Gastroesophageal sphincter (tissue), 4 donors: Measurements from ENCODE around the gene ATP8B3. TPM values are rescaled to one million over a fixed set of nuclear protein-coding genes. Genes with fewer than 3 reads are reported as not detected.

ENCODE experiments used
- ATAC-seq: fragments of 150-250 bp; one replicate; pipeline ENCODE4 v1.9.1; 2016; ENCODE audit warnings: mild to moderate bottlenecking, moderate library complexity
- H3K27ac ChIP-seq, 4 donors: fragments of 200-600 bp; sonication (generic) in 3 of 4; 1 replicate in 3 of 4; 2 replicates in 1 of 4; pipeline ENCODE4 v1.5.1; 2016 to 2019
- H3K27me3 ChIP-seq: fragments of 200-600 bp; sonication (generic); one replicate; pipeline ENCODE4 v1.5.1; 2019
- H3K36me3 ChIP-seq, 2 donors: fragments of 200-600 bp; sonication (generic); one replicate each; pipeline ENCODE4 v1.5.1; 2019; ENCODE audit warnings: control low read depth in 1 of 2
- H3K4me1 ChIP-seq, 3 donors: fragments of 200-600 bp; sonication (generic); 1 replicate in 2 of 3; 2 replicates in 1 of 3; pipeline ENCODE4 v1.5.1; 2016 to 2019; ENCODE audit warnings: control low read depth in 2 of 3
- H3K4me3 ChIP-seq, 2 donors: fragments of 200-600 bp; sonication (generic); one replicate each; pipeline ENCODE4 v1.5.1; 2019; ENCODE audit warnings: mild to moderate bottlenecking in 1 of 2, moderate library complexity in 1 of 2
- H3K9me3 ChIP-seq, 3 donors: fragments of 200-600 bp; sonication (generic); one replicate each; pipeline ENCODE4 v1.5.1; 2017 to 2019; ENCODE audit warnings: control low read depth in 2 of 3
- EP300 ChIP-seq: sonication (generic); formaldehyde crosslinking; IDR thresholded peaks from one replicate; pipeline ENCODE4 v1.6.1; 2017; ENCODE audit warnings: antibody characterized with exemption, mild to moderate bottlenecking
- POLR2A ChIP-seq, 2 donors: fragments of 450-650 bp; IDR thresholded peaks; one replicate each; pipeline ENCODE4 v1.6.1; 2017; ENCODE audit warnings: antibody characterized with exemption in 2 of 2, mild to moderate bottlenecking in 2 of 2, moderate library complexity in 1 of 2
- POLR2AphosphoS5 ChIP-seq: sonication (generic); formaldehyde crosslinking; IDR thresholded peaks from one replicate; pipeline ENCODE4 v1.6.1; 2017; ENCODE audit warnings: antibody characterized with exemption
- WGBS, 2 donors: methylation state at CpG; one replicate each; pipeline ENCODE4 v1.1.5; 2018; ENCODE audit warnings: low coverage in 1 of 2; 5-methylcytosine and 5-hydroxymethylcytosine counted together
- total RNA-seq, 4 donors: library from RNA; depleted of rRNA; stranded (reverse); fragments of >200 nt; gene quantifications; one replicate each; pipeline ENCODE4 v1.1.0, GENCODE V29; 2016
- TF ChIP-seq, protein P1 (sequence below), 4 experiments: fragments of 200-600 bp in 2 of 4; fragments of 450-650 bp in 2 of 4; sonication (generic) in 1 of 4; IDR thresholded peaks; one replicate each; pipeline ENCODE4 v1.5.1; 2017 to 2019; ENCODE audit warnings: antibody characterized with exemption in 4 of 4, mild to moderate bottlenecking in 2 of 4, moderate library complexity in 2 of 4

Gene ATP8B3
- total RNA-seq, 4 donors from 2014 or later = 0.27 to 1.4 (median 0.48) TPM

DNA sequence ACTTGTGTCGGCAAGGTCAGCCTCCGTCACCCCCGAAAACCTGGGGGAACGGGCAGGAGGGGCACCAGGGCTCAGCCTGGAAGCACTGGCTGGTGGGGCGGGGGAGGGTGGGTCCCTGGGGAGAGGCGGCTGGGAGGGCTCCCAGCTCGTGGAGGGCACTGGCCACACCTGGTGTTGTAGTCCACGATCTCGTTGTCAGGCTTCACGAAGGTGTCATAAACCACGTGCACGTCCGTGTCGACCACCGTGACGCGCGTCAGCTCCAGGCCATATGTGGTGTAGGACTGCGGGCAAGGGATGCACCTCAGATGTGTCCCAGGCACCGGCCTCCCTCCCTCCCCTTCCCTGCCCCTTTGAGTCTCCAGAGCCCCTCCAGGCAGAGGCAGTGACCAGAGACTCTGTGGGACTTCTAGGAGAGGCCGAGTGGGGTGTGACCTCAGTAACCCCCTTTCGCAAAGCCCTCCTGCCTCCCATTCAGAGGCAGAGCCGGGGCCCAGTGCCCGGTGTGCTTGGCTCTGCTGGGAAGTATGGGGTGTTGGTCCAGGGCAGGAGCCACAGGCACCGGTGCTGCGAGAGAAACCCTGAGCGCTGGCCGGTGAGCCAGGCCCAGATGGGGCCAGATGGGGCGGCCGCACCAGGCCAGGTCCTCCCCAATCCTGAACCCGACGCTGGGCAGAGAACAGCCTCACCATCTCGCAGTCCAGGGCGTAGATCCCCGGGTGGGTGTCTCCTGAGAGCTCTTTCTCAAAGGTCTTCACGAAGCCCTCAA is 4.6 kb upstream of the ATP8B3 start:
- no peaks in the 10 kb centered on the region for H3K27me3 ChIP-seq
- H3K27ac ChIP-seq = no peak overlapping the region
- TF ChIP-seq, protein P1, sequence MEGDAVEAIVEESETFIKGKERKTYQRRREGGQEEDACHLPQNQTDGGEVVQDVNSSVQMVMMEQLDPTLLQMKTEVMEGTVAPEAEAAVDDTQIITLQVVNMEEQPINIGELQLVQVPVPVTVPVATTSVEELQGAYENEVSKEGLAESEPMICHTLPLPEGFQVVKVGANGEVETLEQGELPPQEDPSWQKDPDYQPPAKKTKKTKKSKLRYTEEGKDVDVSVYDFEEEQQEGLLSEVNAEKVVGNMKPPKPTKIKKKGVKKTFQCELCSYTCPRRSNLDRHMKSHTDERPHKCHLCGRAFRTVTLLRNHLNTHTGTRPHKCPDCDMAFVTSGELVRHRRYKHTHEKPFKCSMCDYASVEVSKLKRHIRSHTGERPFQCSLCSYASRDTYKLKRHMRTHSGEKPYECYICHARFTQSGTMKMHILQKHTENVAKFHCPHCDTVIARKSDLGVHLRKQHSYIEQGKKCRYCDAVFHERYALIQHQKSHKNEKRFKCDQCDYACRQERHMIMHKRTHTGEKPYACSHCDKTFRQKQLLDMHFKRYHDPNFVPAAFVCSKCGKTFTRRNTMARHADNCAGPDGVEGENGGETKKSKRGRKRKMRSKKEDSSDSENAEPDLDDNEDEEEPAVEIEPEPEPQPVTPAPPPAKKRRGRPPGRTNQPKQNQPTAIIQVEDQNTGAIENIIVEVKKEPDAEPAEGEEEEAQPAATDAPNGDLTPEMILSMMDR (IDR thresholded peaks at IDR 0.05) = no peak
- TF ChIP-seq POLR2A (IDR thresholded peaks at IDR 0.05) (no peak), EP300 (no peak), POLR2AphosphoS5 (no peak)
- peaks cover 0 to 22% (median 12%) of the 10 kb centered on the region in 3 donors for H3K4me1 ChIP-seq
- no peak overlapping the region for H3K4me3 ChIP-seq
- no peak for ATAC-seq
- peaks cover 0 to 74% of the 10 kb centered on the region in 2 donors for H3K36me3 ChIP-seq
- no peaks in the 10 kb centered on the region for H3K9me3 ChIP-seq
- WGBS, 2 donors = no CpG with 5 or more reads among the region's 36 CpGs

DNA sequence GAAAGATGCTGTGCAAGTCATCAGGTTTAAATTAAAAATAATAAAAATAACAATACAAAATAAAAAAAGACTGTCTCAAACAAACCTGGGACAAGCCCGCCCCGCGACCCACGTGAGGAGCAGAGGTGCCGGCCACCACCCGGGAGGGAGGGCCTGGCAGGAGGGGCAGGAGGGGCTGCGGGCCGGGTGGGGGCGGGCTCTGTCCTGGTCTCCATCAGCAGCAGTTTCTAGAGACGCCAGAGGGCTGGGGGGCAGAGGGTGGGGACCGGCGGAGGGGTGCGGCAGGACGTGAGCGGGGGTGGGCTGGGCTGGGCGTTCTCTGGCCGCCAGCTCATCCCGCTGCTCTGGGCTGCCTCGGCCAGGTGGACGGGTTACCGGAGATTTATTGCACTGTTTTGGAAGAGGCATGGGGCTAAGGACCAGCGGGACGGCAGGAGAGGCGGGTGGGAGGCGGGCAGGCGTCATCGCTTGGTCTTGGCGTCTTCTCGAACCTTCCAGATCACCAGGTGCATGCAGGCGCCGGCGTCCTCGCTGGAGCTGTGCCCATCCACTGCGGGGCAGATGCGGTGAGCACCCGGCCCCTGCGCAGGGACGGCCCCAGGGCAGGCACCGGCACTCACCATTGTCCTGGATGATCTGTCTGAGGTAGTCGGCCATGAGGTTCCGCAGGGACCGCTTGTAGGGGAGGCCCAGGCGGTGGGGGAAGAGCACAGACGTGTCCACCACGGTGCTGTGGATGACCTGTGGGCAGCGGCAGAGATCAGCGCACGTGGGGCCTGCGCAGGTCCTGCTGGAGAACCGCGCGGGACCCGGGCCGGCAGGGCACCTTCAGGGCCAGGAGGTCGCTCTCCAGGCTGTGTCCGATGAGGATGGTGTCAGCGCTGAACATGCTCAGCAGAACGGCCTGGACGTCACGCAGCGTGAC is 3.8 kb upstream of the ATP8B3 start:
- Histone ChIP-seq H3K9me3 (no peaks in the 10 kb centered on the region), H3K36me3 (peaks cover 0 to 65% of the 10 kb centered on the region in 2 donors), H3K4me3 (no peak overlapping the region), H3K4me1 (peaks cover 0 to 26% (median 16%) of the 10 kb centered on the region in 3 donors), H3K27ac (no peak overlapping the region), H3K27me3 (no peaks in the 10 kb centered on the region)
- 88% methylated on average over 4 of the region's 61 CpGs; no CpG with 5 or more reads in 1 of the 2 donors for WGBS, 2 donors
- no peak for TF ChIP-seq EP300
- TF ChIP-seq POLR2AphosphoS5 = no peak
- TF ChIP-seq, protein P1 (IDR thresholded peaks at IDR 0.05) = no peak
- no peak for TF ChIP-seq POLR2A (IDR thresholded peaks at IDR 0.05)
- ATAC-seq = no peak

DNA sequence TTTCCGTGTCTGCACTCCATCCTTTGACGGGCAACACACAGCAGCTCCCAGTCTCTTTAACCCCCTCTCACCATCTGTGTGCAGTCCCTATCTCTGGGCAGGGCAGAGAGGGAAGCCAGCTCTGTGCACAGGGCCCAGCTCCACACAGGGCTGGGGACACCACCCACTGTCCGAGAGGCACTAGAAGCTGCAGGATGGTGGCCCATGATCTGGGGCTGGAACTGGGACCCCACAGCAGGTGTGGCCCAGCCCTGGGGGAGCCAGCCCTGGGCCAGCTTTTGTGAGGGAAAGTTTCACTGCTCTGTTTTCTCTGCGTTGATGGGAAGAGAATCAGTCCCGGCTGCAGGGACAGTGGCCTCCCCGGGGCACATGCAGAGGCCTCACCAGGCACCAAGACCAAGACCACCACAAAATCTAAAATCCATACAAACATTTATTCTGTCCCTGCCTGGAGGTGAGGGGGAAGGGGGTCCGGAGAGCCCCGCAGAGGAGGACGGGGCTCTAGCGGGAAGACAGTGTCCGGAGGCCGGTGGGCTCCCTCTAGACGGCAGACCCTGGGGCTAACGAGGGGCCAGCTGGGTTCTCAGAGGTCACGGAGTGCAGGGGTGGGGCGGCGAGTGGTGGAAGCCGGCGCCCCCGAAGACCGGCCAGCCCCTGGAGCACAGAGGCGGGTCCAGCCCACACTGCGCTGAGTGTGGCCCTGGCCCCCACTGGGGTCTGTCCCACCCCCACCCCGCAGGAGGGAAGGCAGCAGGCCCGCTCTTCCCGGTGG is 2.9 kb upstream of the ATP8B3 start:
- H3K4me3 ChIP-seq = no peak overlapping the region
- H3K36me3 ChIP-seq = peaks cover 0 to 57% of the 10 kb centered on the region in 2 donors
- no peak overlapping the region for H3K27ac ChIP-seq
- peaks cover 0 to 26% (median 16%) of the 10 kb centered on the region in 3 donors for H3K4me1 ChIP-seq
- TF ChIP-seq POLR2A (IDR thresholded peaks at IDR 0.05) = no peak
- TF ChIP-seq, protein P1 (IDR thresholded peaks at IDR 0.05) = no peak
- TF ChIP-seq POLR2AphosphoS5 = no peak
- ATAC-seq = no peak
- H3K27me3 ChIP-seq = no peaks in the 10 kb centered on the region
- 85% methylated on average over 10 of the region's 26 CpGs; no CpG with 5 or more reads in 1 of the 2 donors for WGBS, 2 donors
- H3K9me3 ChIP-seq = no peaks in the 10 kb centered on the region

DNA sequence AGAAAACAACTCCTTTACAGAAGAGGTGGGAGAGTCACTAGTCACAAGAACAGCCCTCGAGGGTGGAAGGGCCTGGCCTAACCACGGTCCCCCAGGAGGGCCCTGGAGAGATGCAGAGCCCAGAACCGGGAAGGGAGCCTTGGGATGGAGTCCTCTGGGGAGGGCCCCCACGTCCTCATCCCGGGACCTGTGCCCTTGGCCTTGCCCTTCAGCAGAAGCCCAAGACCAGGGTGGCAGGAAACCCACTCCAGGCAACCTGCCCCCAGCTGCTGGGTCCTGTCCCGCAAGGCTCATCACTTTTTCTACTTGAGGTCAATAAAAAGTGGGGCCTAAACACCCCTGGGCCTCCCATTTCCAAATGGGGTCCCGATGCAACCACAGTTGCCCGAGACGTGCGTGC is 2.3 kb upstream of the ATP8B3 start:
- Histone ChIP-seq H3K9me3 (no peaks in the 10 kb centered on the region), H3K4me1 (peaks cover 0 to 26% (median 16%) of the 10 kb centered on the region in 3 donors), H3K4me3 (no peak overlapping the region), H3K27ac (no peak overlapping the region), H3K27me3 (no peaks in the 10 kb centered on the region), H3K36me3 (peaks cover 0 to 50% of the 10 kb centered on the region in 2 donors)
- 55 to 64% methylated on average over 4 of the region's 10 CpGs for WGBS, 2 donors
- TF ChIP-seq, protein P1 (IDR thresholded peaks at IDR 0.05) = no peak
- no peak for TF ChIP-seq EP300
- TF ChIP-seq POLR2AphosphoS5 = no peak
- TF ChIP-seq POLR2A (IDR thresholded peaks at IDR 0.05) = no peak
- no peak for ATAC-seq
